GM18502 (cell line): ENCODE results near the gene CAPZB.

Experiments used
- ATAC-seq: cut with Tn5 transposase; IDR thresholded peaks from one replicate; pipeline ENCODE4 v1.9.1; 2021; ENCODE audit warnings: mild to moderate bottlenecking; ENCODE audit not compliant: unreplicated experiment, poor library complexity

Gene CAPZB

DNA sequence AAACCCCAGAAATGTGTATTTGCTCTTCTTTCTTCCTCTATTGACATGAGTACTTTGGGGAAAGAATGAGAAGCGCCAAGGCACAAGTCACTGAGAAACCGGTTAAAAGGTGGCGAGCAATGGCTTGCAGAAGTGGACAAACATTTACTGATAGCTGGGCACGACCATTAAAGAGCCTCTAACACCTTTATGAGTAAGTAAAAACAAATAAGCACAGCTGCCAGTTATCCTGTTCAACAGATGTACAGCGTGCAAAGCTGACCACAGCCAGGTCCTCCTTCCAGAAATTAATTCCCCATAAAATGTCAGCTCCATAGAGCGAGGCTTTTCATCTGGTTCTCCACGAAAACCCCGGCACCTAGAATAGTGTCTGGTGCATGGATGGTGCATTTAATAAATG, 72.7 kb downstream of the CAPZB start:
- no peak for ATAC-seq

DNA sequence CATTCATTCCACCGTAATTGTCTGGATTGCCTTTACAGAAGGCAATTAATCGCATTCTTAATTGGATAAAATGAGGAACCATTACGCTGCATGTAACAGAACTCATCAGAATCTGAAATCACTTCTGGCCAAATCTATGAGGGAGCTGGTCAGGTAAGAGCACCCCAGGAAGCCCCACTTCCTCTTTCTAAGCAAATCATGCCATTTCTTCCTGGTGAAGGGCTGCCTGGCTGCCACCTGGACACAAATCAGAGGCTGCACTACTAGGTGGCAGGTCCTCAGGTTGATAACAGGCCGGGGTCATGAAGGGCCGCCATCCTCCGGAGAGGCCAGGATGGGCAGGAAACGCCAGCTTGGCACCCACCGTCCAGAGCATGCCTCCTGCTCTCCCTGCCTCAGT, 73.7 kb downstream of the CAPZB start:
- no peak for ATAC-seq

DNA sequence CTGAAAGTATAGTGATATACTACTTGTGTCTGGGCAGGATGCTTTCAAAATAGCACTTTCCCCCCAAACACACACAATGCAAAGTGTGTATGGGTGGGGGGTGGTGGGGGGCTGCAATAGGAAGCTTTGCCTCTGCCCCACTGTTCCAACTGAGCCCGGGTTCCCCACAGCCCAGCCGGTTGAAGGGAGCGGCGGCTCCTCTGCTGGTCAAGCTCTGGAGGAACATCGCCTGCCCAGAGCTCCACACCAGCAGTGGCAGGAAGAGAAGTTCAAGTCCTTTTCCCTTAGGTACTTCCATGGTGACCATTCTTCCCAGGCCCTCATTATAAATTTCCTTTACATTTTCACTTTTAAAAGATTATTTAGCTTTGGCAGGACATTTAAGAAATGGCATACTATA, 74.9 kb downstream of the CAPZB start:
- no peak for ATAC-seq

DNA sequence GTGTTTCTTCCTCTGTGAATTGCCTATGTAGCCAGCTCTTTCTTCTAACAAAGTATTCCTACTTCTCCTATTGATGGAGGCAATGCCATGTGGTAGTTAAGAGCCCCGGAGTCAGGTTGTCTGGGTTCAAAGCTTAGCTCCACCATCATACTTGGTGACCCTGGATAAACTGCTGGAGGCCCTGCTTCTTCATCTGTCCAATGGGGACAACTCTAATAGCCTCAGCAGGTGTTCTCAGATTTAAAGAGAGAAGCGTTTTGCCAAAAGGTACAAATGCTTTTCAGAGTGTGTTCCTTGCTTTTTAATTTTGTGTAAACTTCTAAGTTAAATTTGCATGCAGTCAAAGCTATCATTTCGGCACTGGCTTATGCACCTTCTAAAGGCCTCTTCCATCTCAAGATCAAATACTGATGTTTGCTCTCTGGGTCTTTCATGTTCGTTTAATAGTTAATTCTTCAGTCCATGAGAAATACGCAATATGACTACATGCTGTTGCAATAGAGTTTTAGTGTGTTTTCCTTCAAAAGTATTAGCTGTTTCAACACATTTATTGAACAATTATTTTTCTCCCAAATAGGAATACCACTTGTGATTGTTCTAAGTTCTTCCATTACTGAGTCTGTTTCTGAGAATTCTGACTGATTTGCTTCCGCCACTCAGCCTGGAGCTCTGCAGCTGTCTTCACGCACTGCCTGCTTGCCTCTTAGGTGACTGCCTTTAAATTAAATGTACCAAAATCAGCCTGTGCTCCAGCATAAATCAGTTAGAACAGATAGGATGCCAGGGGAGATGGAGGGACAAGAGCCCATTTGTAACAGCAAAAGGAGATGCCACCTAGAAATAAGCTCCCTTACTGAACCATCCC, 75.6 kb downstream of the CAPZB start:
- no peak for ATAC-seq

DNA sequence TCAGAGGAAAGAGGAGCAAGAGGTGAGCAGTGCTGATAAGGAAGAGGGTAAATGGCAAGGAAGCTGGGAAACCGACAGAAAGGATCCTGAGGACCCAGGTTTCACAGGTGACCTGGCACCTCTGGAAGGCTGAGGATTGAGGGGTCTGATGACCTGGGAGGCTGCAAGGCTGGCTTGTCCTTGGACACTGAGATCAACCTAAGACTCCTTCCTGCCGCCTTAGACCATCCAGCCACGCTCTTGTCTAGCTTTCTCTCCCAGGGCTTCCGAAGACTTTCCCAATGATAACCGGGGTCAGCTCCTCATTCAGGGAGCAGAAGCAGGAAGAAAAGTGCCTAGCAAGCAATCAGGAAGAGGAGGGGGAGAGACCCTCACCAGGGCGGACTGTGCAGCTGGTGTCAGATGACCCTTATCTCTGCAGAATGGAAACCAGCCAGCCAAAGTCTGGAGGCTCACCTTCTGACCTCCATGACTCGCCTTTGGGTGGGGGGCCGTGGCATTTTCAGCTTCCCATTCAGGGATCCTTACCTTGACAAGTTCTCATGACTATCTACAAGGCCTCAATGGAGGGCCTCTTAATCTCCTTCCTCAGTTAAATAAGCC, 77.7 kb downstream of the CAPZB start:
- ATAC-seq: no peak

DNA sequence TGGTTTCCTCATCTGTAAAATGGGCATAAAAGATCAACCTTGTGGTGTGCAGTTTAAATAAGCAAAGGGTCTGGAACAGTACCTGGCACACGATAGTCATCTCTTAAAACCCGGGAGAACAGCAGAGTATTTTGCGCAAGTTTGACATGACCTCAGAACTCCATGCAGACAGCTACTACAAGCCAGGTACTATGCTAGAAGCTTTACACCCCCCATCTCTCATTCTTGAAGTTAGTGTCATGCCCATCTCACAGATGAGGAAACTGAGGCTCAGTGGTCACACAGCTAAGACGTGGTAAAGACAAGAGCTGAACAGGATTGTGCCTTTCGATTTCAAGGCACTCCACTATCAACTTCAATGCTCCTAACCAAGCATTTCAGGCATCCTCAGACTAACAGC, 78.7 kb downstream of the CAPZB start:
- no peak for ATAC-seq

DNA sequence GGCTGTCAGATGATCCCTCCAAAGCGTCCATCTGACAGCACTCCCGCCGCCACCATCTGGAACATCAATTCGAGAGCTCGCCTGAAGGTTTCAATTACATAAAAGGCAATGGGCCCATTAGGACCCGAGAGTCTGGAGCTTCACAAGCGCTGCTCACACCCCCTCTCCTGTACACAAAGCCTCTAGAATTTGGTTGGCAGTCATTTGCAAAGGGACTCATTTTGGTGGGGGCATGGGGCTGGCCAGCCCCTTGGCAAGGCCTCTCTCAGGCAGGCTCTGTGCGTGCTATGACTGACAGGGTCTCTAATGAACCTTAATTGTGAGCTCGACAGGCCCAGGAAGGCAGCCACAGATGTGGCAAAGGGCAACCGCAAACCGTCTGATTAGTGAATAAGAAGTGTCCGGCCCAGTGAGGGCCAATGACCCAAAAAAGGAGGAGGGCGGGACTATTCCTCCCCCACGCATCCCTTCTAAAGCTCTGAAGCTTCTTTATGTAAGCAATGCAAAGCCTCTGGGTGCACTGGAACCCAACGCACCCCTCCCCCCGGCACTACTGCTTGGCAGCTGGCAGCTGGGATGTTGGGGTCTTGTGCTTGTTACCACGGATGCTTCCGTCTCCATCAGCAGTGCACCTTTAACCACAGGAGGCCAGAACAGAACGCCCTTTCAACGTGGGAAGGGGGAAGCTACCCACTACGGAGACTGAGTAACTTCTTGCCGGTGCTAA, 79.4 kb downstream of the CAPZB start:
- no peak for ATAC-seq

DNA sequence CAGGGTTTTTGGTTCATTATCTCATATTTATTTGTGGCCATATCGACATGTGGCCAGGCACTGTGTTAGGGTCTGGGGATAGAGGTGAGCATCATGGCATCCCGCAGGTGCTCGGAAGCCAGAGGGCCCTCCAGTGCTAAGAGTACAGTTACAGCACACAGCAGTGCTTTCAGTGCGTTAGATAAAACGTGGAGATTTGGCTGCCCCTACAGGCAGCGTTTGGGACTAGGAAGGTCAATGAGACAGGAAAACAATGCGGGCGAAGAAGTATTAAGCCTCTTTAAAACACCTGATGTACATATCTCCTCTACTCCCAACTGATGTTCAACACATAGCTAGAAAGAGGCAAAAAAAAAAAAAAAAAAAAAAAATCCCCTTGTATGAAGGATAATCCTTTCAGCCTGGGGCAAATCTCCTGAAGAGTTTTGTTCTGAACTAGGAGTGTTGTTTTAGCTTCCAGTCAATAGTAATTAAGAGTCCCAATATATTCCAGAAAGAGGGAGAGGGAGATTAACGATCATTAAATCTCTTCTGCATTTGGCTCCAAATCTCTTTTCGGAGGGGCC, 80.1 kb downstream of the CAPZB start:
- ATAC-seq: no peak

DNA sequence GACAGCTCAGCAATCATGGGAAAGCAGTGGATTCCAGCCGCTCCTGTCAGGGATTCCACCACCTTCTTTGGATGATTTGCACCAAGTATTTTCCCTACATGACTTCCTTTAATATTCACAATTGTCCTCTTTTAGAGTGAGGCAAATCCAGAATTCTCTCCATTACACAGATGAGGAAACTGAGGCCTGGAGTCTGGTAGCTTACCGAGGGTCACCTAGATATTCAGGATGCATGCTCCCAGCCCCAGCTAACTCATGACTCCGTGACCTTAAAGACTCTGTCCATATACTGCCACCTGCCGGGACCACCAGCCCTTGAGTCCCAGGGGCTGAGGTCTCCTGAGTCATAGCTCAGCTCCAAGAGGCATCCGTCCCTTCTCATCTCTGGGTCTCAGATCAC, 80.6 kb downstream of the CAPZB start:
- ATAC-seq: no peak

DNA sequence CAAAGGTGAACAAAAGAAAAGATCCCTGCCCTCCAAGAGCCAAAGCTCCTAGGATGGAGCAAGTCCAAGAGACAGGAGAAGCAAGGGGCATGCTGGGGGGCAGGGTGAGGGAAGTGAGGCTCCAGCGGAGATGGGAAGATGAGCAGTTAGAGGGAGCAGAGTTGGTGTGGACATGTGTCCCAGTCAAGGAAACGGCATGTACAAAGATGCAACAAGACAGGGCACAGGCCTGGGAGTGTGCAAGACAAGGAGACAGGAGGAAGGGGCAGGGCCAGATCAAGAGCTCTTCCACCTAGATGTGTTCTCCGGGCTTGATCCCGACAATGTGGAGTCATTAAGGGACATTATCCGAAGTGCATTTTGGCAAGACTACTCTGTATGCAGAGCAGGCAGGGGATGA, 82.1 kb downstream of the CAPZB start:
- ATAC-seq: no peak

DNA sequence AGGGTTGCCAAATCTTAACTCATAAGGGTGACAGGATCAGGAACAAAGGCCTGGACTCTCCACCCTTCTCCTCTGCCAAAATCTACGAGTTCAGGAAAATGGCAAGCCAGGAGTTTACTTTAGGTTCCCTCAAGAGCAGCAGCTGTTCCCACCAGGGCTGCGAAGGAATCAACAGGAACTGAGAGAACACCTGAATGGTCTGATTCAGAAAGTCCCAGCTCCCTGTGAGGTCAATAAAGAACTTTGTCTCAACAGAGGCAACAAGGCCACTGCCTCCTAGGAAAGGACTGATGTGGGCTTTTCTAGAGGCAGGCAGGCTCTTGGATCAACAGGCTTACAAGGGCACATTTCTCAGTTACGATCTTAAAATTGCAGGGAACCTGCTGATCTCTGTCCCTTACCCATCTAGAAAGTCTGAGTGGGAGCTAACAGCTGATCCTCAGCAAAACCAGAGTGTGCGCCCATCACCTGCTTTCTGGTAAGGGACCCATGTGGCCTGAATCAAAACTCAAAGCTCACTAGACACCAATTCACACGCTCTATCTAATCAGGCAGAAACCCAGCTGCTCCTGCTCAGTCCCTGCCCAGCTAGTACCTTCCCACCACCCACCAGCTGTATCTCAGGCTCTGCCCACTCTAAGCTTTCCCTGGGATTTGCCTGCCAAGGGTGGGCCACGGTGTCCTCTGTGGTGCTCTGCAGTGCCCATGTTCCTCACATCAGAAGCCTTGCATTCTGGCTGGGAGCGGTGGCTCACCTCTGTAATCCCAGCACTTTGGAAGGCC, 83.1 kb downstream of the CAPZB start:
- no peak for ATAC-seq

DNA sequence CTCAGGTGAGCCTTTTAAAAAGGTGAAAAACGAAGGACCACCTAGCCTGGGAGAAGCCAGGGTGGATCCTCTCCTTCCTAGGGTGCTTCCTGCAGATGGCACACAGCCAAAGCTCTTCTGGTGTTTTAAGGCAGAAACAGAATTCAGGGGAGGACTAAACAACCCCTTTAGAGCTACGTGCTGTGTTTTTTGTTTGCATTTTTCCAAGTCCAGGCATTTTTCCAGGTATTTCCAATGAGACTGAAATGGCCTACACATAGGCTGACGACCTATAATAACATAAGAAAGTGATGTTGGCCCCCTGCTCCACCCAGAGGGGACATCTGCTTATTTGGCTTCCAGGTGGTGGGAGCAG, 83.8 kb downstream of the CAPZB start:
- ATAC-seq: no peak

DNA sequence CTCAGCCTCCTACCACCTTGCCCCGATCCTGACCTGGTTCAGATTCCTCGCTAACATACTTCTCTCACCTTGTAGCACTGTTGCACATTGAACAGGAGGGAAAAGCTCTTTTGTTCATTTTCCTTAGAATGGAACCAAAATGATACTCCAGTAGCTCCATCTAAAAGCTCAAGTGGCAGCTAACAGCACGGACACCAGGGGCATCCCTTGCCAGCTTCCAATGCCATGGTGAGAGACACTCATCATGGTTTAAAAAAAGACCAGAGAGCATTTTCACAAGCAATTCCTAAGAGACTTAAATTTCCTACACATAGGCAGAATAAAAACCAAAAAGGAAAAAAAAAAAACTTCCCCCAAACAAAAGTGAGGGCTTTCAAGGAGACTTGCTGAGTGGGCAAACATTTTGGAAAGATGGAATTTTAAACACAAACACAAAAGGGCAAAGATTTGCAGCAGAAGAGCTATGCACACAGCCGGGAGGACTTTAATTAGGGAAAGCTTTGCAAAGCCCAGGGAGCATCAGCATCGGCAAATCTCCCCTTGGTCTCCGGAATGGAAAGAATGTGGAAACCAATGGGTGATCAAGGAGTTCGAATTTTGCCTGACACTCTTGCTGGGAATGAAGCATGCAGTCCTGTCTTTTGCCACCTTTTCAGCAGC, 84.3 kb downstream of the CAPZB start:
- ATAC-seq: no peak

DNA sequence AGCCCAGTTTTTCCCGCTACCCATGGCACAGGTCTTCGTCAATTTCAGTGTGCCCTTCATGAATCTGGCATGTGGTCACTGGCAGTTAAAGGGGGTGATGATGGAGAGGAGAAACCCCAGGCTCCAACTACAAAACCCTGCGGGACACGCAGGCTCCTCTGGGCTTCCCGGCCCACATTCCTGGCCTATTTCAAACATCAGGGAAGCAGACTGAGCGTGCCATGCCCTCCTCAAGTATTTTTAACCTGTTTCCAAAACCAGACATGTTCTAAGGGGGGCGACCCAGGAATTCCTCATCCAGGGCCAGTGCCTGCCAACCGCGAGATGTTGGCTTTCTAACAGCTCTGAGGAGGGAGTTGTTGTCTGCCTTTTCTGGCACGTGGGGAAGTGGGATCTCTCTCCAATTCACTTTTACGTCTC, 85.1 kb downstream of the CAPZB start:
- no peak for ATAC-seq

DNA sequence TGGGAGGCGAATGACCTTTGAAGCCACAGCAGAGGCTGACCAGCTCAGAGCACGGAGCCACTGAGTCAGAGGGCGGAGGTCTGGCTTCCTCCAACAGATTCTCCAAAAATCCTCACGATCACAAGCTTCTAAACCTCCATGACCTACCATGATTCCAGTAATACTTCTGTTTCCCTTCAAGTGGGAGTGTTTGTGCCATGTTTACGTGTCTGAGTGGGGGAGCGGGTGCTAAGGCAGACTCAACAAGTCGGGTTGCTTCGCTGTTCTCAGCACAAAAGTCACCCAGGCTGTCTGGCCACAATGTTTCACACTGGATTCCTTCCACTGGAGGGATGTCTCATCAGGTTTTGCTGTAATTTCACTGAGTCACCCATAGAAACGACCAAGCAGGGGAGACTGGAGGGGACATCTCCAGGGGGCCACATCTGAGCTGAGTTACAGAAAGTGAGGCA, 87.0 kb downstream of the CAPZB start:
- no peak for ATAC-seq

DNA sequence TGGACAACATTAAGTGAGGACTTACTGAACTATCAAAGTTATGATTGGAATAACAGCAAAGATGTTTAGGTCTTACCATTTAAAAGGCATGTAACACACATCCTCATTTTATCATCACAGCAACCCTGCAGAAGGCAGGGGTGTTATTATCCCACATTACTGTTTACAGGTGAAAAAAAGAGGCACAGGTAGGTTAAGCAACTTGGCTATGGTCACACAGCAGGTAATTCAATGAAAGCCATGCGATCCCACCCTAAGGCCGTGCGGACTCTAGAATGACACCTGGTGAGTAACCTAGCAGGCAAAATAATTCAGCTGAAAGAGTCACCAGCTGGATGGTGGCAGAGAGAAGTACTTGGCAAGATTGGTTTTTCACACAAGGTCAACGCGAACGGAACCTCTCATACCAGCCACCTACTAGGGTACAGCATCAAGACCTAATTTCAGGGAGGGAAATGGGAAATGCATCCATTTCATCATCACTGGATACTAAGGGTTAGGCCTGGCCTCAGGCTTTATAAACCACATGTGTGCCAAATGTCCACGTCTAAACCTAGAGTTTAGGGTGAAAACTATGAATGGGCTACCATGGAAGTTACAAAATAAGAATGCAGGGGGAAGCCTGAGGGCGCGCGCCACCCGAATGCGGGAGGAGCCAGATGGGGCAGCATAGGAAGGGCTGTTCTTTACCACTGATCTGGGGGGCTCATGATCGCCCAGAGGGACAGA, 88.0 kb downstream of the CAPZB start:
- ATAC-seq: no peak

DNA sequence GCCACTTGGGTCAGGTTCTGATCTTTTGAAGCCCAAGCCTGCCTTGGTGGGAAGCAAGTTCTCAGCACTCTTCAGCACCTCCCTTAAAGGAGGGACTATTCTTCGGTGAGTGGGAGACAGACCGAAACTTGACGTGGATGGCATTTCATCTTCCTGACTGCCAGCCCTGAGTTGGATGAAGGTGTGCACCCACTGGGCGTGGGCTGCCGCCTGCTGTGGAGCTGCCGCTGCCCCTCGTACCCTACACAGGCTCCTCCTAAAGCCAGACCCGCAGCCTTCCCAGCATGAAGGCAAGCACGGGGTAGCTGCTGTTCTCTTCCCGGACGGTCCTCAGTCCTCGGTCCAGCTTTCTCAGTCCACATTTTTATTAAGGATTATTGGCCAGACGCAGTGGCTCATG, 89.1 kb downstream of the CAPZB start:
- ATAC-seq: no peak

DNA sequence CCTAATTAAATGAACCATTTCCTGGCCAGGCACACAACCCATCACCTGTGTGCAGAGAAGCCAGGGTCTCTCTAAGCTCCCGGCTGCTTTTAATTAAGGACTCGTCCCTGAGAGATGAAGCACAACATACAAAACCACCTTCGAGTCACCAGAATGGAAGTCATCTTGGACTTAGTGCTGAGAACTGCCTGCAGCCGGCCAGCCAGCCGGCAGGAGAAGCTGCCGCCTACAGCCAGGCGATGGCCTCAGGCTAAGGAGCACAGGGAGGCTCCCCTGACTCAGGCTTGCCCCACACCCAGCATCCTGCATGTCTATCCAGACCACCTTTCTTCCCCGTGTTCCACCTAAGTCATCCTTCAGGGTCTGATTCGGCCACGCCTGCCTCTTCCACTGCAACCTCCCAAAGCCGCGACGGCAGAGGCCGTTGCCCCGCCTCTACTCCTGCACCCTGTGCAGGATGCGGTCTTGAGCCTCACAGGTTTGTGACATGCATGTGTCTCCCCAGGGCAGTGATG, 89.6 kb downstream of the CAPZB start:
- no peak for ATAC-seq

DNA sequence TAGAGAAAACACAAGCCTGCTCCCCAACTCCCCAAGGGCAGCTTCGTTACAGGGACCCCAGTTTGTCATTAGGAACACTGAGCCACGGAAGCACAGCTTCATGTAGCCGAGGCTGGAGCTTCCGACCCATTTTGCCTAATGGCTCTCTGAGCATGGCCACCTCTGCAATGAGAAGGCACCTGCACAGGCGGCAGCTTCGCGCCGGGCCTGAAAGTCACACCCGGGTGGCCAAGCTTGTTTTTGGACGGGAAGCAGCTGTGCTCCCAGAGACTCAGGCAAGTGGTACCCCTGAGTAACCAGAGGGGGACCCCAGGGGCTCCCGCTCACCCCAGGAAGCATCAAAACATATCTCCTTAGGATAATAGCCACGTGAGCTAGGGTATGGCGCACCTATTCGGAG, 92.3 kb downstream of the CAPZB start:
- no peak for ATAC-seq
